DND-41 (cell line): ENCODE data around the gene ALG1.
"Not testable (repeated sequence)": the region's sequence is repeated elsewhere in the genome, so short reads cannot be mapped to it uniquely, and the experiment has no call there.

ENCODE experiments used
- ATAC-seq: fragments of 200-7000 bp; cut with Tn5 transposase; 3 replicates; pipeline ENCODE4 v1.9.1; 2021; ENCODE audit warnings: low read depth; ENCODE audit not compliant: insufficient read depth
- DNase-seq: peaks from one replicate; pipeline ENCODE4 v3.0.0-alpha.2; 2020
- H2AFZ ChIP-seq: 2 replicates; pipeline ENCODE4 v1.6.0; 2012; ENCODE audit warnings: low read depth, low read length
- H3K27ac ChIP-seq: 2 replicates; pipeline ENCODE4 v1.5.1; 2012; ENCODE audit warnings: low read length, inconsistent platforms
- H3K27me3 ChIP-seq: fragments of 200-600 bp; sonication (generic); 2 replicates; pipeline ENCODE4 v1.6.0; 2012; ENCODE audit warnings: low read length, mild to moderate bottlenecking, inconsistent platforms; ENCODE audit not compliant: insufficient read depth, poor library complexity
- H3K36me3 ChIP-seq: 2 replicates; pipeline ENCODE4 v1.5.1; 2012; ENCODE audit warnings: low read length, inconsistent platforms; ENCODE audit not compliant: insufficient read depth
- H3K4me1 ChIP-seq: 2 replicates; pipeline ENCODE4 v1.5.1; 2012; ENCODE audit warnings: mild to moderate bottlenecking, low read length; ENCODE audit not compliant: insufficient read depth
- H3K4me2 ChIP-seq: 2 replicates; pipeline ENCODE4 v1.6.0; 2012; ENCODE audit warnings: mild to moderate bottlenecking, moderate library complexity, low read length, inconsistent platforms; ENCODE audit not compliant: insufficient read depth
- H3K4me3 ChIP-seq, 2 experiments: fragments of 200-600 bp in 1 of 2; shearing (Covaris generic) in 1 of 2; 2 replicates each; pipeline ENCODE4 v1.5.1; 2012 to 2016; ENCODE audit warnings: inconsistent platforms in 2 of 2, low read length in 2 of 2, mild to moderate bottlenecking in 2 of 2, low read depth in 1 of 2, moderate library complexity in 1 of 2
- H3K79me2 ChIP-seq: 2 replicates; pipeline ENCODE4 v1.6.0; 2012; ENCODE audit warnings: low read length, inconsistent platforms; ENCODE audit not compliant: insufficient read depth
- H3K9ac ChIP-seq: 2 replicates; pipeline ENCODE4 v1.6.0; 2012; ENCODE audit warnings: low read depth, mild to moderate bottlenecking, inconsistent platforms, low read length, moderate library complexity
- H3K9me3 ChIP-seq: 2 replicates; pipeline ENCODE4 v1.5.1; 2012; ENCODE audit warnings: low read length, moderate library complexity, mild to moderate bottlenecking, inconsistent platforms; ENCODE audit not compliant: insufficient read depth, severe bottlenecking
- H4K20me1 ChIP-seq: 2 replicates; pipeline ENCODE4 v1.6.0; 2012; ENCODE audit warnings: low read length; ENCODE audit not compliant: insufficient read depth
- EZH2 ChIP-seq: IDR thresholded peaks from 3 replicates; pipeline ENCODE4 v1.6.1; 2012; ENCODE audit warnings: borderline replicate concordance, low read depth, mild to moderate bottlenecking, moderate library complexity, low read length, inconsistent platforms; ENCODE audit not compliant: severe bottlenecking
- TF ChIP-seq, protein P1 (sequence below): IDR thresholded peaks from 2 replicates; pipeline ENCODE4 v1.5.1; 2012; ENCODE audit warnings: borderline replicate concordance, low read length, moderate library complexity, mild to moderate bottlenecking; ENCODE audit not compliant: poor library complexity, severe bottlenecking; ENCODE audit errors: extremely low read depth

Gene ALG1

DNA sequence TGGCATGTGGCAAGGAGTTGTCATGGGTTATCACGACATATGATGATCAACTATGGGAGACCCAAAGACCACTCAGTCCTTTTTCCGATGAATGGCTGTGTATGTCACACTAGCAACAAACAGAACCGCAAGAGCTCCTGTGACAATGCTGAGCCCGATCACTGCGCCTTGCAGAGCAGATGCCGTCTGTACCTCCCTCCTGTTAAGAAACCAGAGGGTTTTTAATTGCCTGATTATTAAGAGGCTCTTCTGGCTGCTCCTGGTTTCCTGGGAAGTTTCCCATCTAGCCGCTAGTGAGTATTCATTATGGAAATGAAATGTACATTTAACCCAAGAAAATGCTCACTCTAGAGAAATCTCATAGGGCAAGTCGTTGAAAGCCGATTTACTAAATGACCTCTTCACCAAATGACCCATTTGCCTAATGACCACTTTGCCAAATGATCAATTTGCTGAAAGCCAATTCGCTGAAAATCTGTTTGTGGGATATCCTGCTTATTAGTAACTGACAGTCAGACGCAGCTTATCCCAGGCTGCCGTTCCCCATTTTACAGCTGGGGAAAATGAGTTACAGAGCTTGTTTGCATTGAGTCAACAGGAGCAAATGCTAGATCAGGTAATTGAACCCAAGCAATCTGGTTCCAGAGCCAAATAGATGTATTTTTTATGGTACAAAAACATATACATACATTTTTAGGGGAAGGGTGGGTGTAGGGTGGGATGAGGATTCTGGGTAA lies 31.8 kb downstream of the ALG1 start:
- H3K79me2 ChIP-seq, H3K27me3 ChIP-seq, H4K20me1 ChIP-seq, H2AFZ ChIP-seq, H3K27ac ChIP-seq, ATAC-seq, H3K4me2 ChIP-seq, H3K4me1 ChIP-seq, H3K9me3 ChIP-seq, H3K4me3 ChIP-seq, H3K9ac ChIP-seq, DNase-seq, H3K36me3 ChIP-seq: not testable (repeated sequence)

- not testable (repeated sequence) for DNase-seq, H3K79me2 ChIP-seq, H3K9me3 ChIP-seq, H3K9ac ChIP-seq, H3K27me3 ChIP-seq, H4K20me1 ChIP-seq, H2AFZ ChIP-seq, H3K4me3 ChIP-seq, H3K27ac ChIP-seq, ATAC-seq, H3K4me1 ChIP-seq, H3K4me2 ChIP-seq, H3K36me3 ChIP-seq
Observed at GRCh38 chr16:5105039-5105438, 33.4 kb downstream of the ALG1 start.

- no peaks in the 10 kb centered on the region for H3K79me2 ChIP-seq
- H4K20me1 ChIP-seq, result no peaks in the 10 kb centered on the region
- no peak overlapping the region for H3K4me3 ChIP-seq
- no peaks in the 10 kb centered on the region for H3K36me3 ChIP-seq
- no peak overlapping the region for H3K9ac ChIP-seq
- no peak overlapping the region for H3K4me2 ChIP-seq
- TF ChIP-seq, protein P1, sequence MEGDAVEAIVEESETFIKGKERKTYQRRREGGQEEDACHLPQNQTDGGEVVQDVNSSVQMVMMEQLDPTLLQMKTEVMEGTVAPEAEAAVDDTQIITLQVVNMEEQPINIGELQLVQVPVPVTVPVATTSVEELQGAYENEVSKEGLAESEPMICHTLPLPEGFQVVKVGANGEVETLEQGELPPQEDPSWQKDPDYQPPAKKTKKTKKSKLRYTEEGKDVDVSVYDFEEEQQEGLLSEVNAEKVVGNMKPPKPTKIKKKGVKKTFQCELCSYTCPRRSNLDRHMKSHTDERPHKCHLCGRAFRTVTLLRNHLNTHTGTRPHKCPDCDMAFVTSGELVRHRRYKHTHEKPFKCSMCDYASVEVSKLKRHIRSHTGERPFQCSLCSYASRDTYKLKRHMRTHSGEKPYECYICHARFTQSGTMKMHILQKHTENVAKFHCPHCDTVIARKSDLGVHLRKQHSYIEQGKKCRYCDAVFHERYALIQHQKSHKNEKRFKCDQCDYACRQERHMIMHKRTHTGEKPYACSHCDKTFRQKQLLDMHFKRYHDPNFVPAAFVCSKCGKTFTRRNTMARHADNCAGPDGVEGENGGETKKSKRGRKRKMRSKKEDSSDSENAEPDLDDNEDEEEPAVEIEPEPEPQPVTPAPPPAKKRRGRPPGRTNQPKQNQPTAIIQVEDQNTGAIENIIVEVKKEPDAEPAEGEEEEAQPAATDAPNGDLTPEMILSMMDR, result no peak
- no peak for TF ChIP-seq EZH2
- no peak overlapping the region for H3K27ac ChIP-seq
- H3K9me3 ChIP-seq, result no peaks in the 10 kb centered on the region
- ATAC-seq (no peak), DNase-seq (no peak)
- no peaks in the 10 kb centered on the region for H3K27me3 ChIP-seq
- no peaks in the 10 kb centered on the region for H3K4me1 ChIP-seq
- H2AFZ ChIP-seq, result no peak overlapping the region
Observed at GRCh38 chr16:5108505-5109158, 37.0 kb downstream of the ALG1 start.

DNA sequence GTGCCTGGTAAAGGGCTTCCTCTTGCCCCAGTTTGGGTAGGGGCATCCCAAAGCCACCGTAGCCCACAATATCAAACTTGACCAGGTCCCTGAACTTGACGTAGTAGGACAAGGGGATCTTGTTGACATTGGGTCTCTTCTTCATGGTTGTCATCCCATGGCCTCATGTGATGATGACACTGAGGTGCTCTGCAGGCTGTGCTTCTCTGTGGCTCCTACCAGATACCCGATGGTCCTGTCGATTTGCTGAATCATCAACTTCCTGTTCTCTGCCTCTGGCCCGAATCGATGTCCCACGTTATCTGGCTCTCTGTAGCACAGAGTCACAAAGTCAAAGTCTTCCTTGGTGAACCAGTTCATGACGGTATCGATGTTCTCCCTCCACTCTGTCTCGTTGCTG lies 39.3 kb downstream of the ALG1 start:
- H2AFZ ChIP-seq, H3K9ac ChIP-seq, H3K4me3 ChIP-seq, H3K4me1 ChIP-seq, H3K9me3 ChIP-seq, H3K27ac ChIP-seq, ATAC-seq, H3K79me2 ChIP-seq, DNase-seq, H3K27me3 ChIP-seq, H4K20me1 ChIP-seq, H3K36me3 ChIP-seq, H3K4me2 ChIP-seq: not testable (repeated sequence)

DNA sequence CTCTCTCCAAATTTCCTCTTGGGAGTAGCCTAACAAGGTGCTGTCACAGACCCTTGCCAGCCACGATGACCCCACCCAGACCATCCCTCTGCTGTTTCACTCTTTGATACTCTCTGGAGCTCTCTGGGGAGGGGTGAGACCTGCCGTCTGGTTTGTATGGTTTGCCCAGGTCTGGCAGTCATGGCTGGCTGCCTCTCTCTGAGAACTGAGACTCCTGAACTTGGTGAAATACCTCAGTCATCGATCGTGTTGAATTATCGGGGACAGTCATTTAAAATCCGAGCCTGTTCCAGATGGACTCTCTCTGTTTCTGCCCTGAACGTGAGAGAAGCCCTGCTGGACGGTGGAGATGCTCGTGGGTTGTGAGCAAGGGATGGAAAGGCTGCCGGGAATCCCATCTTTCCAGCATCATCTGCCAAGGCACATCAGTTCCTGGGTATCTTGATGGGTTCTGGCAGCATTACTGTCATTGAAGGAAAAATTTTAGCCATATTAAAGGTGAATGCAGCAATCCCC lies 45.2 kb downstream of the ALG1 start:
- not testable (repeated sequence) for H3K27me3 ChIP-seq, H3K4me2 ChIP-seq, H3K27ac ChIP-seq, H3K4me3 ChIP-seq, H3K4me1 ChIP-seq, H3K9me3 ChIP-seq, DNase-seq, H4K20me1 ChIP-seq, ATAC-seq, H2AFZ ChIP-seq, H3K9ac ChIP-seq, H3K36me3 ChIP-seq, H3K79me2 ChIP-seq

- not testable (repeated sequence) for H2AFZ ChIP-seq, H3K27me3 ChIP-seq, H4K20me1 ChIP-seq, H3K36me3 ChIP-seq, H3K4me2 ChIP-seq, H3K9me3 ChIP-seq, H3K27ac ChIP-seq, H3K4me3 ChIP-seq, H3K9ac ChIP-seq, H3K4me1 ChIP-seq, H3K79me2 ChIP-seq
- peak; percentile 87 for DNase-seq
- peak; percentile 88 for ATAC-seq
Observed at GRCh38 chr16:5117300-5118087, 45.9 kb downstream of the ALG1 start.

- not testable (repeated sequence) for H3K4me1 ChIP-seq, H2AFZ ChIP-seq, H3K79me2 ChIP-seq, H4K20me1 ChIP-seq, DNase-seq, H3K36me3 ChIP-seq, ATAC-seq, H3K9me3 ChIP-seq, H3K9ac ChIP-seq, H3K4me3 ChIP-seq, H3K4me2 ChIP-seq, H3K27ac ChIP-seq, H3K27me3 ChIP-seq
Observed at GRCh38 chr16:5131467-5132004, 59.9 kb downstream of the ALG1 start.
